HG02678 (cell line): ENCODE measurements around the gene SEC14L3.

ENCODE experiments used
- ATAC-seq: cut with Tn5 transposase; IDR thresholded peaks from one replicate; pipeline ENCODE4 v1.9.1; 2021; ENCODE audit warnings: mild to moderate bottlenecking, moderate library complexity; ENCODE audit not compliant: unreplicated experiment

Gene SEC14L3

GRCh38 chr22:30424534-30425326, 47.1 kb downstream of the SEC14L3 start:
- ATAC-seq: no peak

GRCh38 chr22:30423959-30424533, 47.8 kb downstream of the SEC14L3 start:
- peak; percentile 88 for ATAC-seq

- ATAC-seq: peak; percentile 31
These were observed 48.4 kb downstream of the SEC14L3 start for GRCh38 chr22:30423301-30423958.

- no peak for ATAC-seq
These were observed 49.1 kb downstream of the SEC14L3 start for GRCh38 chr22:30422481-30423300.

- no peak for ATAC-seq
These were observed 49.9 kb downstream of the SEC14L3 start for GRCh38 chr22:30421695-30422480.

GRCh38 chr22:30420347-30421125, 51.3 kb downstream of the SEC14L3 start:
- ATAC-seq: no peak

GRCh38 chr22:30416837-30417236, 55.0 kb downstream of the SEC14L3 start:
- ATAC-seq: no peak

GRCh38 chr22:30416403-30416802, 55.4 kb downstream of the SEC14L3 start:
- ATAC-seq: no peak

- ATAC-seq: no peak
These were observed 57.2 kb downstream of the SEC14L3 start for GRCh38 chr22:30414525-30415047.

GRCh38 chr22:30413745-30414524, 57.9 kb downstream of the SEC14L3 start:
- no peak for ATAC-seq

- ATAC-seq: no peak
These were observed 58.8 kb downstream of the SEC14L3 start for GRCh38 chr22:30413001-30413400.

GRCh38 chr22:30411780-30412179, 60.0 kb downstream of the SEC14L3 start:
- no peak for ATAC-seq
